Right lobe of liver (tissue), 4 donors: Measurements from ENCODE around the gene SORL1.
A peak's percentile ranks its signal among the peaks of the same experiment; 100 is the strongest.

ENCODE experiments used
- CTCF ChIP-seq, 4 donors: fragments of 200-600 bp in 3 of 4; fragments of 450-650 bp in 1 of 4; IDR thresholded peaks; one replicate each; pipeline versions ENCODE4 v1.5.1 to v1.8.0; 2016 to 2022; ENCODE audit warnings: antibody characterized with exemption in 4 of 4, mild to moderate bottlenecking in 2 of 4
- POLR2A ChIP-seq: fragments of 450-650 bp; IDR thresholded peaks from one replicate; pipeline ENCODE4 v1.6.1; 2017; ENCODE audit warnings: antibody characterized with exemption, mild to moderate bottlenecking
- donor health status: DM: no; HTN: no; CAD: no.
- donor health status: DM: no; HTN: no; CAD: no.
- donor health status: DM: no; HTN: yes; CAD: no.

DNA sequence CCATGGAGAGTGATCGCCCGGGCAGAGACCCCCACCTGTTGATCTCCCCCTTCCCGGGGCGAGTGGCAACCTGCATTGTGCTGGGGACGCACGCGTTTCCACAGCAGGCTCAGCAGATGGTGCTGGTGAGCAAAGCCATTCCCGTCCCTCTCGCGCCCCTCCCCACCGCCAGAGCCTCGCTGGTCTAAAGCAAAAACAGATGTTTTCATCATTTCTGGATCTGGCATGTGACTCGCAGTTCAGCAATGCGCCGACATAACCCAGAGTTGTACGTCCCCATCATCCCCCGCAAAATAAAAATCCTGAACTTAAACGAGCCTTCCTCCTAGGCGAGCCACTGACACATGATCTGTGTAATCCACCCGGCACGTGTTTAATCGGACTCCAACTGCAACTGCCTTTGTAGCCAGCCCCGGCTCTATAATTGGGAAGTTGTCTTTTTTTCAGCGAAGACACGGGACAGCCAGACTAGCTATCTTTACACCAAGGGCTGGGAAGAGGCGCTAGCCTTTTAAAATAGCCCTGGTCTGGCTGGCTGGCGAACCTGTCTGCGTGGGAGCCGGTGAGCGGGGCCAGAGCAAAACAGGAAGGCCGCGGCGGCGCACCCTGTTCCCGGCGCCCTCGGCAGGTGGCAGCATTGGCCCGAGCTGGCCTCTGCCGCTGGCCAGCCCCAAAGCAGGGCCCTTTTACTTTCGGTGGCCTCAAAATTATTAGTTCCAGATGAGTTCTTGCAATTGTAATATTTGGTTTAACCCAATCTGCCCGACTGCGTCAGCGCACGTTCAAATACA lies 203.6 kb downstream of the SORL1 start:
- peak; percentile 81 to 92 (median 86) for TF ChIP-seq CTCF (IDR thresholded peaks at IDR 0.05)
- no peak for TF ChIP-seq POLR2A
